ENCODE measurements around the gene OLA1. TPM values are rescaled to one million over a fixed set of nuclear protein-coding genes. Genes with fewer than 3 reads are reported as not detected.

The OLA1 gene
- total RNA-seq, 4 donors from 2014 or later: 75.4 to 111 (median 92.8) TPM

DNA sequence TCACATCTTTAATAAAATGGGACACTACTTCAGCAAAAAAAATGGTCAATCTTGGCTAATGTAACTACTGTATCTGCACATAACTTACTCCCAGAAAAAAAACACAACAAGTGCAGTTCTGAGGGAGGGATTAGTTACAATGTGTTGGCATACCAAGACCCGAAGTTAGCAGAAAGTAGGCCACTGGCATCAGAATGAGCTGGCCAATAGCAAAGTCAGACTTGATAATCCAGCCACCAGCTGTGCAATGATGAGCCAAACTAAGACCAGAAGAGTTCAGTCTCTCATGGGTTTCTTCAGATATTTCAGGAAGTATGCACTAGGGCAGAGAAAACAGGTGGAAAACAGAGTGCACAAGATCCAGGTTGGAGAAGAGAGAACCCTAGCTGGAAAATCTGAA is 65.3 kb downstream of the OLA1 start:
- ATAC-seq: no peak
- Histone ChIP-seq H3K27me3 (no peaks in the 10 kb centered on the region), H3K27ac (no peak overlapping the region), H3K4me1 (peaks cover 3 to 11% of the 10 kb centered on the region in 2 donors), H3K4me3 (no peak overlapping the region), H3K9me3 (no peaks in the 10 kb centered on the region), H3K36me3 (no peaks in the 10 kb centered on the region)
- intact Hi-C loops (cut with DNase I; ENCODE audit: low total_unique reads) (no loop called here), in situ Hi-C loops (cut with MboI; ENCODE audit: low sequenced_read_pairs in 4 of 4) (no loop called here)
- TF ChIP-seq CTCF (IDR thresholded peaks at IDR 0.05 in 4 of 5, conservative IDR thresholded peaks at IDR 0.05 in 1 of 5) (no peak), POLR2A (IDR thresholded peaks at IDR 0.05) (no peak)
- no peak for DNase-seq

- TF ChIP-seq POLR2A (IDR thresholded peaks at IDR 0.05) (no peak), CTCF (IDR thresholded peaks at IDR 0.05 in 4 of 5, conservative IDR thresholded peaks at IDR 0.05 in 1 of 5) (no peak)
These were observed 67.0 kb downstream of the OLA1 start for GRCh38 chr2:174181368-174181767.

GRCh38 chr2:174180726-174181236 is 67.6 kb downstream of the OLA1 start:
- no peak for ATAC-seq
- H3K27ac ChIP-seq: no peak overlapping the region
- no peak overlapping the region for H3K4me3 ChIP-seq
- no peak for DNase-seq
- no peaks in the 10 kb centered on the region for H3K27me3 ChIP-seq
- H3K9me3 ChIP-seq: no peaks in the 10 kb centered on the region
- in situ Hi-C loops (cut with MboI; ENCODE audit: low sequenced_read_pairs in 4 of 4) (no loop called here), intact Hi-C loops (cut with DNase I; ENCODE audit: low total_unique reads) (no loop called here)
- no peak for TF ChIP-seq POLR2A (IDR thresholded peaks at IDR 0.05)
- no peaks in the 10 kb centered on the region for H3K36me3 ChIP-seq
- H3K4me1 ChIP-seq: peaks cover 14 to 17% of the 10 kb centered on the region in 2 donors

More at GRCh38 chr2:174181368-174181767, 67.0 kb downstream of the OLA1 start:
- no peaks in the 10 kb centered on the region for H3K9me3 ChIP-seq
- intact Hi-C loops (cut with DNase I; ENCODE audit: low total_unique reads): no loop called here
- no peak overlapping the region for H3K27ac ChIP-seq
- in situ Hi-C loops (cut with MboI; ENCODE audit: low sequenced_read_pairs in 4 of 4): no loop called here
- no peak for DNase-seq
- no peaks in the 10 kb centered on the region for H3K27me3 ChIP-seq
- H3K4me1 ChIP-seq: peaks cover 14 to 15% of the 10 kb centered on the region in 2 donors
- no peaks in the 10 kb centered on the region for H3K36me3 ChIP-seq
- no peak for ATAC-seq
- H3K4me3 ChIP-seq: no peak overlapping the region

GRCh38 chr2:174180165-174180724 is 68.1 kb downstream of the OLA1 start:
- in situ Hi-C loops (cut with MboI; ENCODE audit: low sequenced_read_pairs in 4 of 4): no loop called here
- DNase-seq: no peak
- ATAC-seq: no peak
- Histone ChIP-seq H3K27ac (no peak overlapping the region), H3K4me1 (peaks cover 14 to 17% of the 10 kb centered on the region in 2 donors), H3K4me3 (no peak overlapping the region), H3K36me3 (no peaks in the 10 kb centered on the region), H3K9me3 (no peaks in the 10 kb centered on the region), H3K27me3 (no peaks in the 10 kb centered on the region)
- intact Hi-C loops (cut with DNase I; ENCODE audit: low total_unique reads): no loop called here
- TF ChIP-seq POLR2A (IDR thresholded peaks at IDR 0.05) (no peak), CTCF (IDR thresholded peaks at IDR 0.05 in 4 of 5, conservative IDR thresholded peaks at IDR 0.05 in 1 of 5) (no peak)

DNA sequence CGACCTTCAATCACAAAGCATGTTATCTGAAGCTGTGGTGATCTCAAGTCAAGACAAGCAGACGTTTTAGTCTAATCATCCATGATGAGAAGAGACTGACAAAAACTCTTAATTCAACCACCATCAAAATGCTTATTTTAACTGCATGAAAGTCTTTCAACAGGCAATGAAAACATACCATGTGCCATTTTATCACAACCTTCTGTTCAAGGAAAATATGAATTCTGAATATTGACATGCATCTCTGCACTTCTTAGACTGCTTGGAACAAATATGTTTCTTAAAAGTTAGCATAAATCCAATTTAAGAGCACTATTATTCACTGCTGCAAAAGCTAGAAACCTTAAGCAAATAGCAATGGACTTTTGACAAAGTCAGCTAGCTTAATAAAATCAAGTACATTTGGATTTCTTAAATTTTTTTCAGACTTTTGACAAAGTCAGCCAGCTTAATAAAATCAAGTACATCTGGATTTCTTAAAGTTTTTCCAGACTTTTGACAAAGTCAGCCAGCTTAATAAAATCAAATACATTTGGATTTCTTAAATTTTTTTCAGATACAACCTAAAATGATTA is 70.9 kb downstream of the OLA1 start:
- TF ChIP-seq CTCF (IDR thresholded peaks at IDR 0.05 in 4 of 5, conservative IDR thresholded peaks at IDR 0.05 in 1 of 5): no peak
- TF ChIP-seq POLR2A (IDR thresholded peaks at IDR 0.05): no peak
- ATAC-seq: no peak
- in situ Hi-C loops (cut with MboI; ENCODE audit: low sequenced_read_pairs in 4 of 4): no loop called here
- no peaks in the 10 kb centered on the region for H3K36me3 ChIP-seq
- intact Hi-C loops (cut with DNase I; ENCODE audit: low total_unique reads): no loop called here
- H3K4me3 ChIP-seq: no peak overlapping the region
- no peaks in the 10 kb centered on the region for H3K9me3 ChIP-seq
- peaks cover 3 to 14% of the 10 kb centered on the region in 2 donors for H3K4me1 ChIP-seq
- H3K27ac ChIP-seq: no peak overlapping the region
- H3K27me3 ChIP-seq: no peaks in the 10 kb centered on the region
- DNase-seq: no peak
